RCC 7860 (cell line): ENCODE results near the gene FLNA.
"Not testable (repeated sequence)": the region's sequence is repeated elsewhere in the genome, so short reads cannot be mapped to it uniquely, and the experiment has no call there.

ENCODE experiments used
- DNase-seq: peaks from one replicate; pipeline ENCODE4 v3.0.0-alpha.2; 2015; ENCODE audit warnings: low spot score
- FAIRE-seq: peaks from 2 replicates; lab custom pipeline; 2012; peaks lifted over from hg19 to GRCh38; lab: Jason Lieb, UNC

Gene FLNA

GRCh38 chrX:154309041-154309775 lies 65.2 kb downstream of the FLNA start:
- DNase-seq, result no peak
- no peak for FAIRE-seq

GRCh38 chrX:154308108-154308946 lies 66.1 kb downstream of the FLNA start:
- DNase-seq, result peak; percentile 15
- FAIRE-seq, result no peak

GRCh38 chrX:154307202-154307601 lies 67.2 kb downstream of the FLNA start:
- DNase-seq, result no peak
- no peak for FAIRE-seq

- DNase-seq (no peak), FAIRE-seq (no peak)
Observed at GRCh38 chrX:154305541-154306205, 68.8 kb downstream of the FLNA start.

- no peak for FAIRE-seq
- DNase-seq, result no peak
Observed at GRCh38 chrX:154304846-154305245, 69.6 kb downstream of the FLNA start.

GRCh38 chrX:154303476-154303875 lies 71.0 kb downstream of the FLNA start:
- DNase-seq (no peak), FAIRE-seq (no peak)

GRCh38 chrX:154302998-154303397 lies 71.4 kb downstream of the FLNA start:
- FAIRE-seq, DNase-seq: not testable (repeated sequence)

- no peak for FAIRE-seq
- no peak for DNase-seq
Observed at GRCh38 chrX:154300816-154301215, 73.6 kb downstream of the FLNA start.
